HG03575 (cell line): Measurements from ENCODE around the gene NECAB2.
"Not testable (repeated sequence)": the region's sequence is repeated elsewhere in the genome, so short reads cannot be mapped to it uniquely, and the experiment has no call there.

ENCODE experiments used
- ATAC-seq: cut with Tn5 transposase; IDR thresholded peaks from one replicate; pipeline ENCODE4 v1.9.1; 2021; ENCODE audit not compliant: unreplicated experiment, insufficient number of reproducible peaks, low FRiP score; ENCODE audit errors: extremely low read depth

NECAB2 gene

GRCh38 chr16:83935005-83935857 lies 32.8 kb upstream of the NECAB2 start:
- ATAC-seq: no peak

GRCh38 chr16:83935858-83936255 lies 32.2 kb upstream of the NECAB2 start:
- ATAC-seq: no peak

- ATAC-seq: no peak
These were observed 31.4 kb upstream of the NECAB2 start for GRCh38 chr16:83936581-83937165.

- ATAC-seq: no peak
These were observed 30.8 kb upstream of the NECAB2 start for GRCh38 chr16:83937267-83937666.

- no peak for ATAC-seq
These were observed 29.8 kb upstream of the NECAB2 start for GRCh38 chr16:83937922-83938885.

- ATAC-seq: no peak
These were observed 28.7 kb upstream of the NECAB2 start for GRCh38 chr16:83939266-83939855.

GRCh38 chr16:83940119-83940518 lies 27.9 kb upstream of the NECAB2 start:
- no peak for ATAC-seq

- ATAC-seq: no peak
These were observed 27.2 kb upstream of the NECAB2 start for GRCh38 chr16:83940630-83941378.

- ATAC-seq: not testable (repeated sequence)
These were observed 26.5 kb upstream of the NECAB2 start for GRCh38 chr16:83941546-83941945.

GRCh38 chr16:83942074-83942473 lies 26.0 kb upstream of the NECAB2 start:
- no peak for ATAC-seq

- ATAC-seq: no peak
These were observed 25.1 kb upstream of the NECAB2 start for GRCh38 chr16:83942815-83943515.

- ATAC-seq: no peak
These were observed 24.5 kb upstream of the NECAB2 start for GRCh38 chr16:83943516-83944050.

GRCh38 chr16:83945587-83945986 lies 22.5 kb upstream of the NECAB2 start:
- ATAC-seq: no peak

- no peak for ATAC-seq
These were observed 21.8 kb upstream of the NECAB2 start for GRCh38 chr16:83946154-83946780.

GRCh38 chr16:83946781-83947566 lies 21.1 kb upstream of the NECAB2 start:
- no peak for ATAC-seq

GRCh38 chr16:83947642-83948234 lies 20.3 kb upstream of the NECAB2 start:
- ATAC-seq: no peak
